ENCODE measurements around the gene FOXP1.

- TF ChIP-seq CTCF (IDR thresholded peaks at IDR 0.05) (no peak), EZH2 (IDR thresholded peaks at IDR 0.05) (no peak)
Observed at GRCh38 chr3:71399478-71399877, 184.1 kb downstream of the FOXP1 start.

All from neural progenitor cell (in vitro differentiated cells).